ENCODE measurements around the gene PFN3. TPM values are rescaled to one million over a fixed set of nuclear protein-coding genes. Genes with fewer than 3 reads are reported as not detected.

PFN3 gene
- total and polyA plus RNA-seq, 8 donors = not detected

GRCh38 chr5:177364159-177364962 lies 36.1 kb downstream of the PFN3 start:
- no peak for ATAC-seq
- Histone ChIP-seq H3K27me3 (no peaks in the 10 kb centered on the region), H3K4me1 (peaks cover 14 to 26% (median 18%) of the 10 kb centered on the region in 3 donors), H3K36me3 (no peaks in the 10 kb centered on the region), H3K4me3 (no peak overlapping the region), H3K9me3 (no peaks in the 10 kb centered on the region), H3K27ac (no peak overlapping the region)
- peak in 2 of 6 donors; percentile 22 to 41 for DNase-seq
- TF ChIP-seq CTCF (IDR thresholded peaks at IDR 0.05) = no peak
- FAIRE-seq = no peak
- 86 to 91% methylated on average over 11 of the region's 11 CpGs for WGBS, 2 donors
- intact Hi-C loops (cut with DNase I) = no loop called here

- H3K9me3 ChIP-seq = no peaks in the 10 kb centered on the region
- H3K36me3 ChIP-seq = no peaks in the 10 kb centered on the region
- peaks cover 9 to 24% (median 15%) of the 10 kb centered on the region in 3 donors for H3K4me1 ChIP-seq
- peak overlapping the region in 2 of 4 donors; percentile 50 to 59 for H3K4me3 ChIP-seq
- ATAC-seq (no peak), DNase-seq (peak in 2 of 6 donors; percentile 4 to 9), FAIRE-seq (no peak)
- H3K27me3 ChIP-seq = no peaks in the 10 kb centered on the region
- TF ChIP-seq CTCF (IDR thresholded peaks at IDR 0.05) = no peak
- intact Hi-C loops (cut with DNase I) = no loop called here
- peak overlapping the region; percentile 36 to 74 (median 60) for H3K27ac ChIP-seq
- 34% methylated on average over 10 of the region's 10 CpGs for WGBS, 2 donors
These were observed 36.9 kb downstream of the PFN3 start for GRCh38 chr5:177363565-177363964.

GRCh38 chr5:177362610-177363507 lies 37.6 kb downstream of the PFN3 start:
- Histone ChIP-seq H3K27ac (peak overlapping the region; percentile 36 to 74 (median 60)), H3K4me1 (peaks cover 9 to 24% (median 15%) of the 10 kb centered on the region in 3 donors), H3K36me3 (no peaks in the 10 kb centered on the region), H3K27me3 (no peaks in the 10 kb centered on the region), H3K4me3 (peak overlapping the region; percentile 31 to 59 (median 40)), H3K9me3 (no peaks in the 10 kb centered on the region)
- 3 to 5% methylated on average over 46 to 59 of the region's 59 CpGs for WGBS, 2 donors
- DNase-seq (peak; percentile 72 to 88 (median 78)), ATAC-seq (peak; percentile 65 to 78 (median 73)), FAIRE-seq (no peak)
- no peak for TF ChIP-seq CTCF (IDR thresholded peaks at IDR 0.05)
- intact Hi-C loops (cut with DNase I) = no loop called here

- H3K9me3 ChIP-seq = no peaks in the 10 kb centered on the region
- intact Hi-C loops (cut with DNase I) = no loop called here
- H3K27me3 ChIP-seq = no peaks in the 10 kb centered on the region
- DNase-seq (peak in 2 of 6 donors; percentile 38 to 59), ATAC-seq (no peak), FAIRE-seq (no peak)
- H3K4me3 ChIP-seq = no peak overlapping the region
- WGBS, 2 donors = 78 to 79% methylated on average over 8 of the region's 8 CpGs
- peak overlapping the region in 2 of 4 donors; percentile 36 to 69 for H3K27ac ChIP-seq
- H3K36me3 ChIP-seq = no peaks in the 10 kb centered on the region
- peaks cover 9 to 19% (median 10%) of the 10 kb centered on the region in 3 donors for H3K4me1 ChIP-seq
- no peak for TF ChIP-seq CTCF (IDR thresholded peaks at IDR 0.05)
These were observed 38.2 kb downstream of the PFN3 start for GRCh38 chr5:177362292-177362609.

All from pancreas (tissue), 10 donors.